Measurements from ENCODE around the gene GPX6. TPM values are rescaled to one million over a fixed set of nuclear protein-coding genes. Genes with fewer than 3 reads are reported as not detected.

GPX6 gene
- total and polyA plus RNA-seq, 12 donors, result not detected

DNA sequence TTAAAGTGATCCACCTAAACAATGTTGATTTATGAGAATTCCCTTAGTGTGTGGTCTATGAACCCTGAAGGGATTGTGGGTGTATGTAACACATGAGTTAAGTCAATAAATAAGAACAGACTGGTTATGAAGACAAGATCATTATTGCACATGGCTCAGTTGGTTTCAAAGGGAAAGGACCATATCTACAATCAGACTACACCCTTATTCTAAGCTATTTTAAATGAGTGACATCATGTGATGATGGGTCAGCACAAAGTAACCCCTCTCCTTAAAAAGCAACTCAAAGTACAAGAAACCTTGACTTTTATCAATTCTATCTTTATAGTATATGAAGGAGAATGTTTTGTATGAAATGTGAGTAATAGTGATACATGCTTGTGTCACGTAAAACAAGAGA lies 57.0 kb downstream of the GPX6 start:
- intact Hi-C loops (cut with DNase I), result no loop called here
- peaks cover 17% of the 10 kb centered on the region for H3K27me3 ChIP-seq
- H3K36me3 ChIP-seq (replicated peaks in 1 of 2), result no peaks in the 10 kb centered on the region
- no peaks in the 10 kb centered on the region for H3K4me1 ChIP-seq (replicated peaks in 1 of 2)
- H3K9me3 ChIP-seq (replicated peaks in 1 of 3), result no peaks in the 10 kb centered on the region
- no peak overlapping the region for H3K4me3 ChIP-seq
- 59 to 79% (median 65%) methylated on average over 1 of the region's 1 CpG for WGBS, 4 donors
- H3K27ac ChIP-seq, result no peak overlapping the region
- TF ChIP-seq CTCF (IDR thresholded peaks at IDR 0.05) (no peak), POLR2A (IDR thresholded peaks at IDR 0.05) (no peak)
- no peak for DNase-seq

Other genes with a start within 250 kb of the GPX6 start
- 10 to 100 TPM in 8 of 9 donors, 1 to 10 TPM in 1; 7.2 to 27.3 (median 17.7) TPM for gene ZSCAN26, start 248.7 kb downstream of the GPX6 start, total RNA-seq
- gene ZSCAN26, start 248.7 kb downstream of the GPX6 start, polyA plus RNA-seq, result 10 to 100 TPM; 12.9 to 21.9 (median 19.0) TPM
- gene PGBD1, start 234.2 kb downstream of the GPX6 start, total RNA-seq, result 1 to 10 TPM; 1.1 to 7.8 (median 3.1) TPM
- 1 to 10 TPM; 2.5 to 7.9 (median 4.4) TPM for gene PGBD1, start 234.2 kb downstream of the GPX6 start, polyA plus RNA-seq
- 10 to 100 TPM in 4 of 9 donors, 1 to 10 TPM in 5; 2.3 to 13.5 (median 9.3) TPM for gene ZSCAN31, start 179.6 kb downstream of the GPX6 start, total RNA-seq
- gene ZSCAN31, start 179.6 kb downstream of the GPX6 start, polyA plus RNA-seq, result 1 to 10 TPM; 3.7 to 7.9 (median 4.3) TPM
- 10 to 100 TPM in 2 of 9 donors, 1 to 10 TPM in 7; 1.8 to 12.4 (median 6.1) TPM for gene ZKSCAN3, start 165.8 kb downstream of the GPX6 start, total RNA-seq
- gene ZKSCAN3, start 165.8 kb downstream of the GPX6 start, polyA plus RNA-seq, result 1 to 10 TPM; 1.4 to 5.5 (median 2.8) TPM
- 10 to 100 TPM in 1 of 9 donors, 1 to 10 TPM in 8; 1.3 to 10.7 (median 4.9) TPM for gene ZSCAN12, start 116.0 kb downstream of the GPX6 start, total RNA-seq
- gene ZSCAN12, start 116.0 kb downstream of the GPX6 start, polyA plus RNA-seq, result 1 to 10 TPM; 1.0 to 6.0 (median 1.4) TPM
- gene ZSCAN23, start 72.3 kb downstream of the GPX6 start, total RNA-seq, result 1 to 10 TPM in 8 of 9 donors, under 1 TPM in 1; 0.24 to 8.0 (median 2.8) TPM
- 1 to 10 TPM in 2 of 3 donors, under 1 TPM in 1; 0.13 to 1.6 (median 1.5) TPM for gene ZSCAN23, start 72.3 kb downstream of the GPX6 start, polyA plus RNA-seq
- not detected for gene GPX5, start 10.1 kb upstream of the GPX6 start, total RNA-seq
- gene GPX5, start 10.1 kb upstream of the GPX6 start, polyA plus RNA-seq, result not detected